ENCODE measurements around the gene ARSG.

DNA sequence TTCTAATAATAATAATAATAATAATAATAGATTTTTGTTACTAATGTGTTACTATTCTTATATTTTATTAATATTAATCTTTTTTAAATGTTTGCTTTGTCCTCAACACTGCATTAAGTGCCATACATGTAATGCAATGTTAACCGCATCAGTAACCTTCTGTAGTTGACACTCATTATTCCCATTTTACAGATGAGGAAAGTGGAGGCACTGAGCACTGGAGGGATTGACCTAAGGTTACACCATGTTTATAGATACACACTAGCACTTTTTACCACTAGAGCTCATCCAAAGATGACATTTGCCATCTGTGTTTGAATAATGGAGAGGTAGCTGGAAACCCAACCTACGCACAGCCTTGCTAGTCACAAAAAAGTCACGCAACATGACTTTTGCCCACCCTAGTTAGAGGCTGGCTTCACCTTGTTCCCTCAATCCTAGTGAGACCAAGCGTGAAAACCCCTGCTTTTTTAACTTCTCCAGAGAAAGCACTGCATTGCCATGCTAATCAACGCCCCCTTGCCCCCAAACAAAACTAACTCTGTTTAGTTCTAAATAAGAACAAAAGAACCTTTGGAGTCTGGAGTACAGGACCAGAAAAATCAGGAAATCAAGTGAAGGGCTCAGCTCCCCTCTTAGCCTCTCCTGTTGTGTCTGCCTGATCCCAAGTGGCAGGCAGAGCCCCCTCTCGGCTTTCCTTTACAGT is 2.3 kb downstream of the ARSG start:
- TF ChIP-seq, protein P1, sequence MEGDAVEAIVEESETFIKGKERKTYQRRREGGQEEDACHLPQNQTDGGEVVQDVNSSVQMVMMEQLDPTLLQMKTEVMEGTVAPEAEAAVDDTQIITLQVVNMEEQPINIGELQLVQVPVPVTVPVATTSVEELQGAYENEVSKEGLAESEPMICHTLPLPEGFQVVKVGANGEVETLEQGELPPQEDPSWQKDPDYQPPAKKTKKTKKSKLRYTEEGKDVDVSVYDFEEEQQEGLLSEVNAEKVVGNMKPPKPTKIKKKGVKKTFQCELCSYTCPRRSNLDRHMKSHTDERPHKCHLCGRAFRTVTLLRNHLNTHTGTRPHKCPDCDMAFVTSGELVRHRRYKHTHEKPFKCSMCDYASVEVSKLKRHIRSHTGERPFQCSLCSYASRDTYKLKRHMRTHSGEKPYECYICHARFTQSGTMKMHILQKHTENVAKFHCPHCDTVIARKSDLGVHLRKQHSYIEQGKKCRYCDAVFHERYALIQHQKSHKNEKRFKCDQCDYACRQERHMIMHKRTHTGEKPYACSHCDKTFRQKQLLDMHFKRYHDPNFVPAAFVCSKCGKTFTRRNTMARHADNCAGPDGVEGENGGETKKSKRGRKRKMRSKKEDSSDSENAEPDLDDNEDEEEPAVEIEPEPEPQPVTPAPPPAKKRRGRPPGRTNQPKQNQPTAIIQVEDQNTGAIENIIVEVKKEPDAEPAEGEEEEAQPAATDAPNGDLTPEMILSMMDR (conservative IDR thresholded peaks at IDR 0.05; ENCODE audit: low read depth, low read length) = no peak
- TF ChIP-seq CHD1 (IDR thresholded peaks at IDR 0.05; ENCODE audit: low read depth, low read length) (no peak), POLR2A (IDR thresholded peaks at IDR 0.05; ENCODE audit: low read depth, low read length) (no peak), RCOR1 (IDR thresholded peaks at IDR 0.05; ENCODE audit: insufficient replicate concordance, low read length) (no peak), NFE2L2 (IDR thresholded peaks at IDR 0.05; ENCODE audit: low read depth, low read length) (no peak), FOS (IDR thresholded peaks at IDR 0.05; ENCODE audit: low read depth, low read length) (no peak), CEBPB (IDR thresholded peaks at IDR 0.05; ENCODE audit: low read depth, low read length) (no peak), SMC3 (IDR thresholded peaks at IDR 0.05; ENCODE audit: low read depth, low read length) (no peak), RFX5 (IDR thresholded peaks at IDR 0.05; ENCODE audit: low read depth, low read length) (no peak)
- TF ChIP-seq, protein P2, sequence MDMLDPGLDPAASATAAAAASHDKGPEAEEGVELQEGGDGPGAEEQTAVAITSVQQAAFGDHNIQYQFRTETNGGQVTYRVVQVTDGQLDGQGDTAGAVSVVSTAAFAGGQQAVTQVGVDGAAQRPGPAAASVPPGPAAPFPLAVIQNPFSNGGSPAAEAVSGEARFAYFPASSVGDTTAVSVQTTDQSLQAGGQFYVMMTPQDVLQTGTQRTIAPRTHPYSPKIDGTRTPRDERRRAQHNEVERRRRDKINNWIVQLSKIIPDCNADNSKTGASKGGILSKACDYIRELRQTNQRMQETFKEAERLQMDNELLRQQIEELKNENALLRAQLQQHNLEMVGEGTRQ (IDR thresholded peaks at IDR 0.05; ENCODE audit: low read depth, low read length) = no peak

Measured in IMR-90 (cell line).